IMR-90 (cell line): ENCODE measurements around the gene ERBB4.

Experiments used
- BHLHE40 ChIP-seq: fragments of 150-350 bp; IDR thresholded peaks from 2 replicates; pipeline ENCODE4 v1.6.1; 2016; ENCODE audit warnings: mild to moderate bottlenecking, low read depth, low read length
- CHD1 ChIP-seq: IDR thresholded peaks from 2 replicates; pipeline ENCODE4 v1.6.1; 2012; ENCODE audit warnings: low read depth, low read length, improper control_type of control experiment
- ELK1 ChIP-seq: fragments of 150-350 bp; IDR thresholded peaks from 2 replicates; pipeline ENCODE4 v1.6.1; 2016; ENCODE audit warnings: low read depth, mild to moderate bottlenecking, low read length, moderate library complexity, borderline replicate concordance
- FOS ChIP-seq: fragments of 150-350 bp; IDR thresholded peaks from 2 replicates; pipeline ENCODE4 v1.6.1; 2016; ENCODE audit warnings: low read depth, low read length
- MAFK ChIP-seq: IDR thresholded peaks from 2 replicates; pipeline ENCODE4 v1.6.1; 2012; ENCODE audit warnings: low read depth, low read length, improper control_type of control experiment
- POLR2A ChIP-seq: IDR thresholded peaks from 2 replicates; pipeline ENCODE4 v1.6.1; 2012; ENCODE audit warnings: mild to moderate bottlenecking, low read depth, low read length
- RAD21 ChIP-seq: IDR thresholded peaks from 2 replicates; pipeline ENCODE4 v1.6.1; 2012; ENCODE audit warnings: low read length, improper control_type of control experiment
- RFX5 ChIP-seq: IDR thresholded peaks from 2 replicates; pipeline ENCODE4 v1.8.0; 2012; ENCODE audit warnings: low read depth, mild to moderate bottlenecking, low read length, moderate library complexity
- SMC3 ChIP-seq: fragments of 150-350 bp; IDR thresholded peaks from 2 replicates; pipeline ENCODE4 v1.6.1; 2016; ENCODE audit warnings: low read depth, mild to moderate bottlenecking, antibody characterized with exemption, low read length, moderate library complexity
- TF ChIP-seq, protein P1 (sequence below): fragments of 150-350 bp; IDR thresholded peaks from 2 replicates; pipeline ENCODE4 v1.6.1; 2017; ENCODE audit warnings: mild to moderate bottlenecking, antibody characterized with exemption, low read length, low read depth
- TF ChIP-seq, protein P2 (sequence below): conservative IDR thresholded peaks from 2 replicates; pipeline ENCODE4 v1.5.1; 2012; ENCODE audit warnings: mild to moderate bottlenecking, low read depth, low read length, improper control_type of control experiment

DNA sequence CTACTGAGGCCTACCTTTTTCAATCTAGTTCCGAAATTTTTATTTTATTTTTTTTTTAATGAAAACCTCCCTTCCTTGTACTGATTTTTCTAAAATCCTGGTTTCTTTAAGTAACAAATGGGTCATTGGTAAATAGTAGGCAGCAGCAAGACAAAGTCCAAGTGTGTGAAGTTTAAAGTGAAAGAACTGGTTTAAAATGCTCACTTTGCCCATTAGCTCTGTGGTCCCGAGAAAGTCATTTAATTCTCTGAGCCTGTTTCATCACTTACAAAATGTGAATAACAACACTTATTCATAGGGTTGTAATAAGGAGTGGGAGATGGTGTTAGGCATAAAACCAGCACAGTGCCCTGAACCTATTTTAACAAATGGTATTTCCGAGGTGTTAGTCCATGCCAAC, 426.2 kb downstream of the ERBB4 start:
- TF ChIP-seq BHLHE40 (no peak), CHD1 (no peak), RAD21 (no peak), RFX5 (no peak), POLR2A (no peak), SMC3 (no peak), MAFK (no peak), ELK1 (no peak), FOS (no peak)
- TF ChIP-seq, protein P1, sequence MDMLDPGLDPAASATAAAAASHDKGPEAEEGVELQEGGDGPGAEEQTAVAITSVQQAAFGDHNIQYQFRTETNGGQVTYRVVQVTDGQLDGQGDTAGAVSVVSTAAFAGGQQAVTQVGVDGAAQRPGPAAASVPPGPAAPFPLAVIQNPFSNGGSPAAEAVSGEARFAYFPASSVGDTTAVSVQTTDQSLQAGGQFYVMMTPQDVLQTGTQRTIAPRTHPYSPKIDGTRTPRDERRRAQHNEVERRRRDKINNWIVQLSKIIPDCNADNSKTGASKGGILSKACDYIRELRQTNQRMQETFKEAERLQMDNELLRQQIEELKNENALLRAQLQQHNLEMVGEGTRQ = no peak
- TF ChIP-seq, protein P2, sequence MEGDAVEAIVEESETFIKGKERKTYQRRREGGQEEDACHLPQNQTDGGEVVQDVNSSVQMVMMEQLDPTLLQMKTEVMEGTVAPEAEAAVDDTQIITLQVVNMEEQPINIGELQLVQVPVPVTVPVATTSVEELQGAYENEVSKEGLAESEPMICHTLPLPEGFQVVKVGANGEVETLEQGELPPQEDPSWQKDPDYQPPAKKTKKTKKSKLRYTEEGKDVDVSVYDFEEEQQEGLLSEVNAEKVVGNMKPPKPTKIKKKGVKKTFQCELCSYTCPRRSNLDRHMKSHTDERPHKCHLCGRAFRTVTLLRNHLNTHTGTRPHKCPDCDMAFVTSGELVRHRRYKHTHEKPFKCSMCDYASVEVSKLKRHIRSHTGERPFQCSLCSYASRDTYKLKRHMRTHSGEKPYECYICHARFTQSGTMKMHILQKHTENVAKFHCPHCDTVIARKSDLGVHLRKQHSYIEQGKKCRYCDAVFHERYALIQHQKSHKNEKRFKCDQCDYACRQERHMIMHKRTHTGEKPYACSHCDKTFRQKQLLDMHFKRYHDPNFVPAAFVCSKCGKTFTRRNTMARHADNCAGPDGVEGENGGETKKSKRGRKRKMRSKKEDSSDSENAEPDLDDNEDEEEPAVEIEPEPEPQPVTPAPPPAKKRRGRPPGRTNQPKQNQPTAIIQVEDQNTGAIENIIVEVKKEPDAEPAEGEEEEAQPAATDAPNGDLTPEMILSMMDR = no peak
